ENCODE data around the gene TACSTD2.

- TF ChIP-seq, protein P1, sequence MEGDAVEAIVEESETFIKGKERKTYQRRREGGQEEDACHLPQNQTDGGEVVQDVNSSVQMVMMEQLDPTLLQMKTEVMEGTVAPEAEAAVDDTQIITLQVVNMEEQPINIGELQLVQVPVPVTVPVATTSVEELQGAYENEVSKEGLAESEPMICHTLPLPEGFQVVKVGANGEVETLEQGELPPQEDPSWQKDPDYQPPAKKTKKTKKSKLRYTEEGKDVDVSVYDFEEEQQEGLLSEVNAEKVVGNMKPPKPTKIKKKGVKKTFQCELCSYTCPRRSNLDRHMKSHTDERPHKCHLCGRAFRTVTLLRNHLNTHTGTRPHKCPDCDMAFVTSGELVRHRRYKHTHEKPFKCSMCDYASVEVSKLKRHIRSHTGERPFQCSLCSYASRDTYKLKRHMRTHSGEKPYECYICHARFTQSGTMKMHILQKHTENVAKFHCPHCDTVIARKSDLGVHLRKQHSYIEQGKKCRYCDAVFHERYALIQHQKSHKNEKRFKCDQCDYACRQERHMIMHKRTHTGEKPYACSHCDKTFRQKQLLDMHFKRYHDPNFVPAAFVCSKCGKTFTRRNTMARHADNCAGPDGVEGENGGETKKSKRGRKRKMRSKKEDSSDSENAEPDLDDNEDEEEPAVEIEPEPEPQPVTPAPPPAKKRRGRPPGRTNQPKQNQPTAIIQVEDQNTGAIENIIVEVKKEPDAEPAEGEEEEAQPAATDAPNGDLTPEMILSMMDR (optimal IDR thresholded peaks at IDR 0.05 in 1 of 3, IDR thresholded peaks at IDR 0.05 in 1 of 3, conservative IDR thresholded peaks at IDR 0.05 in 1 of 3; ENCODE audit: extremely low read depth in 1 of 3, insufficient read depth in 2 of 3, low read length in 3 of 3): no peak
- no peak for TF ChIP-seq EZH2 (IDR thresholded peaks at IDR 0.05; ENCODE audit: low read length)
Measured at GRCh38 chr1:58611861-58612385, 34.9 kb upstream of the TACSTD2 start.

Data from keratinocyte (primary cell).